SK-N-SH (cell line): Measurements from ENCODE around the gene SSR1. TPM values are rescaled to one million over a fixed set of nuclear protein-coding genes. Genes with fewer than 3 reads are reported as not detected.

Source experiments
- CTCF ChIA-PET: fragments of 300-600, 350-600 bp; formaldehyde crosslinking; extraction: SDS; loops from one replicate; lab custom pipeline; 2021; lab: Yijun Ruan, JAX
- POLR2A ChIA-PET: fragments of 350-600 bp; sonication (Branson Sonifier 250); formaldehyde crosslinking; extraction: SDS; loops from one replicate; lab custom pipeline; 2020; ENCODE audit warnings: antibody characterized with exemption, inconsistent platforms; lab: Yijun Ruan, JAX
- DNase-seq: peaks from one replicate; pipeline ENCODE4 v3.0.0; 2012
- H2AFZ ChIP-seq: fragments of 200-600 bp; sonication (generic); 2 replicates; pipeline ENCODE4 v1.8.1; 2016; ENCODE audit warnings: antibody characterized with exemption, mild to moderate bottlenecking, low read depth
- H3F3A ChIP-seq: fragments of 200-600 bp; sonication (generic); replicated peaks from 2 replicates; pipeline ENCODE3; 2016; ENCODE audit warnings: antibody characterized with exemption, mild to moderate bottlenecking; ENCODE audit not compliant: insufficient read depth
- H3K27ac ChIP-seq, 2 experiments: fragments of 200-500 bp in 1 of 2; fragments of 200-600 bp in 1 of 2; sonication (Bioruptor generic) in 1 of 2; sonication (generic), shearing (Covaris generic) in 1 of 2; 2 replicates each; pipeline versions ENCODE4 v1.5.1 to v1.6.1; 2014 to 2016; ENCODE audit warnings: low read depth in 2 of 2, inconsistent platforms in 1 of 2, low read length in 1 of 2, mild to moderate bottlenecking in 1 of 2, mixed read lengths in 1 of 2
- H3K27me3 ChIP-seq: fragments of 200-600 bp; sonication (generic), shearing (Covaris generic); 2 replicates; pipeline ENCODE4 v1.6.1; 2016; ENCODE audit warnings: mixed run types; ENCODE audit not compliant: insufficient read depth
- H3K36me3 ChIP-seq, 2 experiments: fragments of 200-500 bp in 1 of 2; fragments of 200-600 bp in 1 of 2; sonication (Bioruptor generic) in 1 of 2; sonication (generic) in 1 of 2; replicated peaks in 1 of 2; 2 replicates each; pipeline versions ENCODE3 to v1.5.1; 2014 to 2016; ENCODE audit warnings: low read length in 1 of 2, mild to moderate bottlenecking in 1 of 2; ENCODE audit not compliant: insufficient read depth in 2 of 2, control insufficient read depth in 1 of 2
- H3K4me1 ChIP-seq, 2 experiments: fragments of 200-500 bp in 1 of 2; fragments of 200-600 bp in 1 of 2; sonication (Bioruptor generic) in 1 of 2; sonication (generic), shearing (Covaris generic) in 1 of 2; 2 replicates each; pipeline versions ENCODE4 v1.5.1 to v1.6.1; 2014 to 2016; ENCODE audit warnings: low read depth in 1 of 2, low read length in 1 of 2, mixed run types in 1 of 2; ENCODE audit not compliant: insufficient read depth in 2 of 2, control insufficient read depth in 1 of 2
- H3K4me2 ChIP-seq: fragments of 200-600 bp; sonication (generic), shearing (Covaris generic); 2 replicates; pipeline ENCODE4 v1.6.1; 2017; ENCODE audit warnings: mixed run types
- H3K4me3 ChIP-seq, 2 experiments: fragments of 200-500 bp in 1 of 2; fragments of 200-600 bp in 1 of 2; sonication (Bioruptor generic) in 1 of 2; sonication (generic), shearing (Covaris generic) in 1 of 2; 2 replicates each; pipeline versions ENCODE4 v1.5.1 to v1.8.1; 2014 to 2016; ENCODE audit warnings: low read depth in 2 of 2, inconsistent platforms in 1 of 2, low read length in 1 of 2, mild to moderate bottlenecking in 1 of 2, mixed read lengths in 1 of 2, moderate library complexity in 1 of 2
- H3K79me2 ChIP-seq: fragments of 200-600 bp; sonication (generic); 2 replicates; pipeline ENCODE4 v1.8.1; 2017; ENCODE audit warnings: mild to moderate bottlenecking; ENCODE audit not compliant: insufficient read depth
- H3K9ac ChIP-seq: fragments of 200-600 bp; sonication (generic); 2 replicates; pipeline ENCODE4 v1.6.1; 2017; ENCODE audit warnings: mixed run types
- H3K9me2 ChIP-seq: fragments of 200-600 bp; sonication (generic); 2 replicates; pipeline ENCODE4 v1.6.1; 2017; ENCODE audit warnings: mixed run types
- H3K9me3 ChIP-seq: fragments of 200-600 bp; sonication (generic); 2 replicates; pipeline ENCODE4 v1.6.1; 2017; ENCODE audit warnings: mixed run types, mild to moderate bottlenecking, moderate library complexity
- H4K20me1 ChIP-seq: fragments of 200-600 bp; sonication (generic); 2 replicates; pipeline ENCODE4 v1.6.1; 2017; ENCODE audit warnings: mild to moderate bottlenecking, mixed run types; ENCODE audit not compliant: insufficient read depth
- CHD2 ChIP-seq: fragments of 150-350 bp; IDR thresholded peaks from 2 replicates; pipeline ENCODE4 v1.6.1; 2018; ENCODE audit warnings: low read length; ENCODE audit not compliant: partially characterized antibody
- ELF1 ChIP-seq: IDR thresholded peaks from 2 replicates; pipeline ENCODE4 v1.4.0; 2012
- EP300 ChIP-seq, 2 experiments: IDR thresholded peaks; 2 replicates each; pipeline versions ENCODE4 v1.4.0 to v1.6.1; 2012; ENCODE audit warnings: borderline replicate concordance in 1 of 2, low read depth in 1 of 2, low read length in 1 of 2
- EZH2phosphoT487 ChIP-seq: fragments of 200-600 bp; sonication (generic); IDR thresholded peaks from 2 replicates; pipeline ENCODE4 v1.6.1; 2017; ENCODE audit warnings: low read depth, mixed run types, mild to moderate bottlenecking, antibody characterized with exemption, moderate library complexity, borderline replicate concordance
- FOXJ3 ChIP-seq: sonication (generic); formaldehyde crosslinking; IDR thresholded peaks from 2 replicates; pipeline ENCODE4 v1.5.1; 2020; ENCODE audit warnings: mild to moderate bottlenecking, missing genetic modification reagents
- FOXM1 ChIP-seq: IDR thresholded peaks from 2 replicates; pipeline ENCODE4 v1.4.0; 2012; ENCODE audit warnings: low read depth, mild to moderate bottlenecking
- GATA2 ChIP-seq: sonication (generic); formaldehyde crosslinking; IDR thresholded peaks from 2 replicates; pipeline ENCODE4 v1.5.0; 2020; ENCODE audit warnings: mild to moderate bottlenecking, missing genetic modification reagents
- JUND ChIP-seq: IDR thresholded peaks from 2 replicates; pipeline ENCODE4 v1.4.0; 2012
- MEF2A ChIP-seq: IDR thresholded peaks from 2 replicates; pipeline ENCODE4 v1.4.0; 2012; ENCODE audit warnings: low read depth, borderline replicate concordance
- MXI1 ChIP-seq: IDR thresholded peaks from 2 replicates; pipeline ENCODE4 v1.6.1; 2012; ENCODE audit warnings: mild to moderate bottlenecking, low read depth, low read length, improper control_type of control experiment
- RAD21 ChIP-seq: IDR thresholded peaks from 2 replicates; pipeline ENCODE4 v1.6.1; 2012; ENCODE audit warnings: mild to moderate bottlenecking, low read length
- RCOR1 ChIP-seq: fragments of 150-350 bp; IDR thresholded peaks from 2 replicates; pipeline ENCODE4 v1.6.1; 2017; ENCODE audit warnings: antibody characterized with exemption, low read length
- RXRA ChIP-seq: IDR thresholded peaks from 2 replicates; pipeline ENCODE4 v1.4.0; 2012; ENCODE audit warnings: low read depth, mild to moderate bottlenecking, borderline replicate concordance
- SIN3A ChIP-seq: IDR thresholded peaks from 2 replicates; pipeline ENCODE4 v1.6.1; 2012; ENCODE audit warnings: low read depth, mild to moderate bottlenecking, low read length, moderate library complexity, borderline replicate concordance
- TAF1 ChIP-seq: IDR thresholded peaks from 2 replicates; pipeline ENCODE4 v1.6.1; 2012; ENCODE audit warnings: low read depth, mild to moderate bottlenecking, low read length, moderate library complexity, borderline replicate concordance
- TCF12 ChIP-seq: IDR thresholded peaks from 2 replicates; pipeline ENCODE4 v1.4.0; 2012
- YY1 ChIP-seq: IDR thresholded peaks from 2 replicates; pipeline ENCODE4 v1.4.0; 2012; ENCODE audit warnings: low read depth, mild to moderate bottlenecking
- WGBS: methylation state at CpG from one replicate; pipeline ENCODE4 v1.1.6; 2017; ENCODE audit warnings: low lambda C conversion rate; 5-methylcytosine and 5-hydroxymethylcytosine counted together
- polyA plus RNA-seq, 3 experiments: library from polyadenylated mRNA; depleted of rRNA; stranded (reverse); fragments of >200 nt; gene quantifications; 2 replicates each; pipeline ENCODE4 v1.2.3, GENCODE V29; 2012
- TF ChIP-seq, protein P1 (sequence below): IDR thresholded peaks from 2 replicates; pipeline ENCODE4; 2012
- TF ChIP-seq, protein P2 (sequence below): fragments of 150-350 bp; IDR thresholded peaks from 2 replicates; pipeline ENCODE4 v1.6.1; 2017; ENCODE audit warnings: antibody characterized with exemption, low read length, low read depth, borderline replicate concordance
- TF ChIP-seq, protein P3 (sequence below): IDR thresholded peaks from 2 replicates; pipeline ENCODE4 v1.4.0; 2012; ENCODE audit warnings: low read depth, borderline replicate concordance
- TF ChIP-seq, protein P4 (sequence below): fragments of 200-600 bp; sonication (generic); IDR thresholded peaks from 2 replicates; pipeline ENCODE4 v1.6.1; 2017; ENCODE audit warnings: antibody characterized with exemption, mild to moderate bottlenecking, moderate library complexity
- TF ChIP-seq, protein P5 (sequence below): fragments of 150-350 bp; IDR thresholded peaks from 2 replicates; pipeline ENCODE4 v1.6.1; 2016; ENCODE audit warnings: mild to moderate bottlenecking, low read depth, low read length

Gene SSR1
- polyA plus RNA-seq, 1 of the 3 experiments (the other 2 are of a cell fraction) = 50.7 TPM

DNA sequence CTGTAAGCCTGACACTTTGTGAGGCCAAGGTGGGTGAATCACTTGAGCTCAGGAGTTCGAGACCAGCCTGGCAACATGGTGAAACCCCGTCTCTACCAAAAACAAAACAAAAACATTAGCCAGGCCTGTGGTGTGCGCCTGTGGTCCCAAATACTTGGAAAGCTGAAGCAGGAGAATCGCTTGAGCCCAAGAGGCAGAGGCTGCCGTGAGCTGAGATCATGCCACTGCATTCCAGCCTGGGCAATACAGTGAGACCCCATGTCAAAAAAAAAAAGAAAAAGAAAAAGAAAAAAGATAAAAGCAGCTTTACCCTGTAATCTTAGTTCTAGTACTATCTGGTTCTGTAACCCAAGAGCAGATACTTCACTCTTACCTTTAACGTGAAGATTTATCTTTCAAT, 27.6 kb downstream of the SSR1 start:
- ChIA-PET POLR2A (no interaction called here), CTCF (interaction anchor here (3.5 kb wide), 1 partner anchor 10 kb away, joined by 22 read pairs; no protein-coding TSS in a partner anchor)
- no peaks in the 10 kb centered on the region for H3K4me1 ChIP-seq
- no peak overlapping the region for H3K4me2 ChIP-seq
- TF ChIP-seq YY1 (no peak), EP300 (IDR thresholded peaks at IDR 0.05; ENCODE audit: borderline replicate concordance in 1 of 2, low read depth in 1 of 2, low read length in 1 of 2) (no peak), ELF1 (no peak), SIN3A (no peak), RCOR1 (no peak), GATA2 (no peak), FOXJ3 (no peak), MXI1 (no peak)
- TF ChIP-seq, protein P1, sequence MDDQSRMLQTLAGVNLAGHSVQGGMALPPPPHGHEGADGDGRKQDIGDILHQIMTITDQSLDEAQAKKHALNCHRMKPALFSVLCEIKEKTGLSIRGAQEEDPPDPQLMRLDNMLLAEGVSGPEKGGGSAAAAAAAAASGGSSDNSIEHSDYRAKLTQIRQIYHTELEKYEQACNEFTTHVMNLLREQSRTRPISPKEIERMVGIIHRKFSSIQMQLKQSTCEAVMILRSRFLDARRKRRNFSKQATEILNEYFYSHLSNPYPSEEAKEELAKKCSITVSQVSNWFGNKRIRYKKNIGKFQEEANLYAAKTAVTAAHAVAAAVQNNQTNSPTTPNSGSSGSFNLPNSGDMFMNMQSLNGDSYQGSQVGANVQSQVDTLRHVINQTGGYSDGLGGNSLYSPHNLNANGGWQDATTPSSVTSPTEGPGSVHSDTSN = no peak
- TF ChIP-seq, protein P2, sequence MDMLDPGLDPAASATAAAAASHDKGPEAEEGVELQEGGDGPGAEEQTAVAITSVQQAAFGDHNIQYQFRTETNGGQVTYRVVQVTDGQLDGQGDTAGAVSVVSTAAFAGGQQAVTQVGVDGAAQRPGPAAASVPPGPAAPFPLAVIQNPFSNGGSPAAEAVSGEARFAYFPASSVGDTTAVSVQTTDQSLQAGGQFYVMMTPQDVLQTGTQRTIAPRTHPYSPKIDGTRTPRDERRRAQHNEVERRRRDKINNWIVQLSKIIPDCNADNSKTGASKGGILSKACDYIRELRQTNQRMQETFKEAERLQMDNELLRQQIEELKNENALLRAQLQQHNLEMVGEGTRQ = no peak
- TF ChIP-seq, protein P3, sequence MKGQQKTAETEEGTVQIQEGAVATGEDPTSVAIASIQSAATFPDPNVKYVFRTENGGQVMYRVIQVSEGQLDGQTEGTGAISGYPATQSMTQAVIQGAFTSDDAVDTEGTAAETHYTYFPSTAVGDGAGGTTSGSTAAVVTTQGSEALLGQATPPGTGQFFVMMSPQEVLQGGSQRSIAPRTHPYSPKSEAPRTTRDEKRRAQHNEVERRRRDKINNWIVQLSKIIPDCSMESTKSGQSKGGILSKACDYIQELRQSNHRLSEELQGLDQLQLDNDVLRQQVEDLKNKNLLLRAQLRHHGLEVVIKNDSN = no peak
- TF ChIP-seq, protein P4, sequence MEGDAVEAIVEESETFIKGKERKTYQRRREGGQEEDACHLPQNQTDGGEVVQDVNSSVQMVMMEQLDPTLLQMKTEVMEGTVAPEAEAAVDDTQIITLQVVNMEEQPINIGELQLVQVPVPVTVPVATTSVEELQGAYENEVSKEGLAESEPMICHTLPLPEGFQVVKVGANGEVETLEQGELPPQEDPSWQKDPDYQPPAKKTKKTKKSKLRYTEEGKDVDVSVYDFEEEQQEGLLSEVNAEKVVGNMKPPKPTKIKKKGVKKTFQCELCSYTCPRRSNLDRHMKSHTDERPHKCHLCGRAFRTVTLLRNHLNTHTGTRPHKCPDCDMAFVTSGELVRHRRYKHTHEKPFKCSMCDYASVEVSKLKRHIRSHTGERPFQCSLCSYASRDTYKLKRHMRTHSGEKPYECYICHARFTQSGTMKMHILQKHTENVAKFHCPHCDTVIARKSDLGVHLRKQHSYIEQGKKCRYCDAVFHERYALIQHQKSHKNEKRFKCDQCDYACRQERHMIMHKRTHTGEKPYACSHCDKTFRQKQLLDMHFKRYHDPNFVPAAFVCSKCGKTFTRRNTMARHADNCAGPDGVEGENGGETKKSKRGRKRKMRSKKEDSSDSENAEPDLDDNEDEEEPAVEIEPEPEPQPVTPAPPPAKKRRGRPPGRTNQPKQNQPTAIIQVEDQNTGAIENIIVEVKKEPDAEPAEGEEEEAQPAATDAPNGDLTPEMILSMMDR = no peak
- H3K79me2 ChIP-seq = no peaks in the 10 kb centered on the region
- no peaks in the 10 kb centered on the region for H3K9me3 ChIP-seq
- no peak overlapping the region for H3K9ac ChIP-seq
- 98% methylated on average over 6 of the region's 6 CpGs for WGBS
- no peaks in the 10 kb centered on the region for H3K9me2 ChIP-seq
- H3K36me3 ChIP-seq = peaks cover 52 to 55% of the 10 kb centered on the region in 2 experiments
- H3K4me3 ChIP-seq = no peak overlapping the region
- no peaks in the 10 kb centered on the region for H3K27me3 ChIP-seq
- H3F3A ChIP-seq = peaks cover 8% of the 10 kb centered on the region
- no peak for DNase-seq
- H3K27ac ChIP-seq = no peak overlapping the region
- H2AFZ ChIP-seq = no peak overlapping the region
- no peaks in the 10 kb centered on the region for H4K20me1 ChIP-seq

DNA sequence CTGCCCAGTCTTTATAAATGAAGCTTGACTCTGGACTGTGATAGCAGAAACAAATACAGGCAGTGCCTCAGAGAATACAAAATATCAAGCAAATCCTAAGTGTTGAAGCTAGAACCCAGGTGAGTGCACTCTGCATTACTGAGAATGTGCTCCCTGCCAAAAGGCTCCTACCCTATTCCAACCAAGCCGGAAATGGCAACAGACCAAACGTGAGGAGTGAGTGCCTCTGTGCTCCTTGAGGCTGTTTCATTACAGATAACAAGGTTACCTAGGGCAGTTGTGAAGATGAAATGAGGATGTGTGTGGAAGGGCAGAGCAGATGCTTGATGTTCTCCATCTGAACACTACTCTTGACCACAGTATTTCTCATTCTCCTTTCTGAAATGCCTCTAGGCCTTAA, 29.3 kb downstream of the SSR1 start:
- ChIA-PET CTCF (interaction anchor here (1.9 to 3.5 kb wide), 2 partner anchors 8 to 332 kb away, joined by 5 to 22 read pairs; no protein-coding TSS in a partner anchor), POLR2A (no interaction called here)
- H3K79me2 ChIP-seq = no peaks in the 10 kb centered on the region
- H3K27ac ChIP-seq = no peak overlapping the region
- H4K20me1 ChIP-seq = no peaks in the 10 kb centered on the region
- H3K9ac ChIP-seq = no peak overlapping the region
- no peak for DNase-seq
- H3K9me3 ChIP-seq = no peaks in the 10 kb centered on the region
- WGBS = 81% methylated on average over 2 of the region's 2 CpGs
- H3K4me2 ChIP-seq = no peak overlapping the region
- no peaks in the 10 kb centered on the region for H3K4me1 ChIP-seq
- H2AFZ ChIP-seq = no peak overlapping the region
- no peaks in the 10 kb centered on the region for H3K27me3 ChIP-seq
- H3F3A ChIP-seq = no peaks in the 10 kb centered on the region
- H3K36me3 ChIP-seq = peaks cover 34 to 38% of the 10 kb centered on the region in 2 experiments
- no peaks in the 10 kb centered on the region for H3K9me2 ChIP-seq
- H3K4me3 ChIP-seq = no peak overlapping the region
- no peak for TF ChIP-seq YY1
- no peak for TF ChIP-seq MXI1
- TF ChIP-seq FOXJ3 = no peak
- TF ChIP-seq TAF1 = no peak
- no peak for TF ChIP-seq TCF12
- no peak for TF ChIP-seq JUND
- TF ChIP-seq, protein P5, sequence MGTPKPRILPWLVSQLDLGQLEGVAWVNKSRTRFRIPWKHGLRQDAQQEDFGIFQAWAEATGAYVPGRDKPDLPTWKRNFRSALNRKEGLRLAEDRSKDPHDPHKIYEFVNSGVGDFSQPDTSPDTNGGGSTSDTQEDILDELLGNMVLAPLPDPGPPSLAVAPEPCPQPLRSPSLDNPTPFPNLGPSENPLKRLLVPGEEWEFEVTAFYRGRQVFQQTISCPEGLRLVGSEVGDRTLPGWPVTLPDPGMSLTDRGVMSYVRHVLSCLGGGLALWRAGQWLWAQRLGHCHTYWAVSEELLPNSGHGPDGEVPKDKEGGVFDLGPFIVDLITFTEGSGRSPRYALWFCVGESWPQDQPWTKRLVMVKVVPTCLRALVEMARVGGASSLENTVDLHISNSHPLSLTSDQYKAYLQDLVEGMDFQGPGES = no peak
- TF ChIP-seq, protein P3 = no peak
- no peak for TF ChIP-seq EZH2phosphoT487
- no peak for TF ChIP-seq CHD2
- TF ChIP-seq RAD21 = no peak
- no peak for TF ChIP-seq MEF2A
- TF ChIP-seq FOXM1 = no peak
- no peak for TF ChIP-seq RXRA
- no peak for TF ChIP-seq SIN3A
